Keratinocyte (primary cell): ENCODE measurements around the gene A3GALT2. TPM values are rescaled to one million over a fixed set of nuclear protein-coding genes. Genes with fewer than 3 reads are reported as not detected.
A peak's percentile ranks its signal among the peaks of the same experiment; 100 is the strongest.

Experiments
- DNase-seq: peaks from one replicate; pipeline ENCODE4 v3.0.0-alpha.2; 2011; ENCODE audit warnings: low read depth, missing footprints, low spot score
- FAIRE-seq: peaks from 2 replicates; lab custom pipeline; 2011; peaks lifted over from hg19 to GRCh38; lab: Jason Lieb, UNC
- H2AFZ ChIP-seq: 2 replicates; pipeline ENCODE4 v1.6.0; 2012; ENCODE audit warnings: low read length, control low read depth, inconsistent platforms; ENCODE audit not compliant: control insufficient read depth
- H3K27ac ChIP-seq: 2 replicates; pipeline ENCODE4 v1.5.1; 2011; ENCODE audit warnings: low read length; ENCODE audit not compliant: control insufficient read depth, insufficient read depth
- H3K27me3 ChIP-seq: 3 replicates; pipeline ENCODE4 v1.6.0; 2011; ENCODE audit warnings: low read length; ENCODE audit not compliant: control insufficient read depth, insufficient read depth; ENCODE audit errors: extremely low read depth
- H3K36me3 ChIP-seq, 2 experiments: 2 replicates in 1 of 2; 3 replicates in 1 of 2; pipeline ENCODE4 v1.5.1; 2011; ENCODE audit warnings: low read length in 2 of 2, mild to moderate bottlenecking in 1 of 2; ENCODE audit not compliant: control insufficient read depth in 2 of 2, insufficient read depth in 2 of 2; ENCODE audit errors: extremely low read depth in 1 of 2
- H3K4me1 ChIP-seq: 3 replicates; pipeline ENCODE4 v1.5.1; 2011; ENCODE audit warnings: low read length; ENCODE audit not compliant: control insufficient read depth, insufficient read depth; ENCODE audit errors: extremely low read depth
- H3K4me2 ChIP-seq: 3 replicates; pipeline ENCODE4 v1.6.0; 2011; ENCODE audit warnings: low read depth, low read length; ENCODE audit not compliant: control insufficient read depth, insufficient read depth; ENCODE audit errors: extremely low read depth
- H3K4me3 ChIP-seq, 3 experiments: fragments of 200-600 bp in 1 of 3; sonication (generic) in 1 of 3; 2 replicates in 2 of 3; 3 replicates in 1 of 3; pipeline ENCODE4 v1.5.1; 2011 to 2016; ENCODE audit warnings: low read length in 3 of 3, mild to moderate bottlenecking in 3 of 3, control low read depth in 2 of 3, inconsistent platforms in 1 of 3, low read depth in 1 of 3, mixed read lengths in 1 of 3, mixed run types in 1 of 3, moderate library complexity in 1 of 3; ENCODE audit not compliant: control insufficient read depth in 2 of 3, insufficient read depth in 2 of 3; ENCODE audit errors: extremely low read depth in 1 of 3
- H3K79me2 ChIP-seq: 2 replicates; pipeline ENCODE4 v1.6.0; 2012; ENCODE audit warnings: low read length; ENCODE audit not compliant: control insufficient read depth, insufficient read depth
- H3K9ac ChIP-seq: 3 replicates; pipeline ENCODE4 v1.6.0; 2011; ENCODE audit warnings: low read length; ENCODE audit not compliant: control insufficient read depth, insufficient read depth; ENCODE audit errors: extremely low read depth
- H3K9me1 ChIP-seq: 3 replicates; pipeline ENCODE4 v1.6.0; 2011; ENCODE audit warnings: low read length; ENCODE audit not compliant: control insufficient read depth, insufficient read depth; ENCODE audit errors: extremely low read depth
- H3K9me3 ChIP-seq: 2 replicates; pipeline ENCODE4 v1.5.1; 2012; ENCODE audit warnings: low read depth, low read length; ENCODE audit not compliant: control insufficient read depth
- H4K20me1 ChIP-seq: 3 replicates; pipeline ENCODE4 v1.6.0; 2011; ENCODE audit warnings: low read length; ENCODE audit not compliant: control insufficient read depth, insufficient read depth; ENCODE audit errors: extremely low read depth
- EZH2 ChIP-seq: IDR thresholded peaks from one replicate; pipeline ENCODE4 v1.6.1; 2012; ENCODE audit warnings: inconsistent platforms, mild to moderate bottlenecking, low read length, moderate library complexity
- dilution Hi-C: fragments of 300-500 bp; cut with MboI; formaldehyde crosslinking; loops from one replicate; pipeline ENCODE4 v1.7.0; 2020; ENCODE audit warnings: low sequenced_read_pairs; ENCODE audit not compliant: extremely low pct_ligation_motif_present
- polyA plus RNA-seq, 5 experiments: library from polyadenylated mRNA; depleted of rRNA in 3 of 5; stranded (reverse) in 3 of 5; stranded (forward) in 1 of 5; unstranded in 1 of 5; fragments of >200 nt; gene quantifications; 1 replicate in 1 of 5; 2 replicates in 3 of 5; 3 replicates in 1 of 5; pipeline versions ENCODE4 v1.2.1 to v1.2.3, GENCODE V29; 2011 to 2012; ENCODE audit warnings: missing spikeins in 2 of 5, low read depth in 1 of 5, low replicate concordance in 1 of 5
- TF ChIP-seq, protein P1 (sequence below), 3 experiments: IDR thresholded peaks in 1 of 3; conservative IDR thresholded peaks in 1 of 3; optimal IDR thresholded peaks in 1 of 3; 2 replicates in 2 of 3; 3 replicates in 1 of 3; pipeline versions ENCODE3 to v1.5.1; 2011; ENCODE audit warnings: low read length in 3 of 3, mild to moderate bottlenecking in 3 of 3, moderate library complexity in 2 of 3, control low read depth in 1 of 3, inconsistent platforms in 1 of 3; ENCODE audit not compliant: insufficient read depth in 2 of 3; ENCODE audit errors: extremely low read depth in 1 of 3

The A3GALT2 gene
- polyA plus RNA-seq, 1 donor (not counting 4 experiments of a cell fraction or from before 2014, with no cell fraction given) = not detected

- Histone ChIP-seq H3K4me1 (peaks cover 58% of the 10 kb centered on the region), H3K4me2 (no peak overlapping the region), H3K36me3 (peaks cover 29 to 43% of the 10 kb centered on the region in 2 experiments), H2AFZ (no peak overlapping the region), H3K9ac (no peak overlapping the region), H4K20me1 (peaks cover 68% of the 10 kb centered on the region), H3K79me2 (peaks cover 96% of the 10 kb centered on the region), H3K4me3 (no peak overlapping the region), H3K27ac (no peak overlapping the region), H3K9me3 (no peaks in the 10 kb centered on the region), H3K9me1 (peaks cover 7% of the 10 kb centered on the region), H3K27me3 (no peaks in the 10 kb centered on the region)
- FAIRE-seq = no peak
- dilution Hi-C loops = no loop called here
- no peak for DNase-seq
- TF ChIP-seq, protein P1, sequence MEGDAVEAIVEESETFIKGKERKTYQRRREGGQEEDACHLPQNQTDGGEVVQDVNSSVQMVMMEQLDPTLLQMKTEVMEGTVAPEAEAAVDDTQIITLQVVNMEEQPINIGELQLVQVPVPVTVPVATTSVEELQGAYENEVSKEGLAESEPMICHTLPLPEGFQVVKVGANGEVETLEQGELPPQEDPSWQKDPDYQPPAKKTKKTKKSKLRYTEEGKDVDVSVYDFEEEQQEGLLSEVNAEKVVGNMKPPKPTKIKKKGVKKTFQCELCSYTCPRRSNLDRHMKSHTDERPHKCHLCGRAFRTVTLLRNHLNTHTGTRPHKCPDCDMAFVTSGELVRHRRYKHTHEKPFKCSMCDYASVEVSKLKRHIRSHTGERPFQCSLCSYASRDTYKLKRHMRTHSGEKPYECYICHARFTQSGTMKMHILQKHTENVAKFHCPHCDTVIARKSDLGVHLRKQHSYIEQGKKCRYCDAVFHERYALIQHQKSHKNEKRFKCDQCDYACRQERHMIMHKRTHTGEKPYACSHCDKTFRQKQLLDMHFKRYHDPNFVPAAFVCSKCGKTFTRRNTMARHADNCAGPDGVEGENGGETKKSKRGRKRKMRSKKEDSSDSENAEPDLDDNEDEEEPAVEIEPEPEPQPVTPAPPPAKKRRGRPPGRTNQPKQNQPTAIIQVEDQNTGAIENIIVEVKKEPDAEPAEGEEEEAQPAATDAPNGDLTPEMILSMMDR (optimal IDR thresholded peaks at IDR 0.05 in 1 of 3, IDR thresholded peaks at IDR 0.05 in 1 of 3, conservative IDR thresholded peaks at IDR 0.05 in 1 of 3; ENCODE audit: extremely low read depth in 1 of 3, insufficient read depth in 2 of 3, low read length in 3 of 3) = no peak
- TF ChIP-seq EZH2 = no peak
Measured at GRCh38 chr1:33336580-33336979, 15.7 kb upstream of the A3GALT2 start.

DNA sequence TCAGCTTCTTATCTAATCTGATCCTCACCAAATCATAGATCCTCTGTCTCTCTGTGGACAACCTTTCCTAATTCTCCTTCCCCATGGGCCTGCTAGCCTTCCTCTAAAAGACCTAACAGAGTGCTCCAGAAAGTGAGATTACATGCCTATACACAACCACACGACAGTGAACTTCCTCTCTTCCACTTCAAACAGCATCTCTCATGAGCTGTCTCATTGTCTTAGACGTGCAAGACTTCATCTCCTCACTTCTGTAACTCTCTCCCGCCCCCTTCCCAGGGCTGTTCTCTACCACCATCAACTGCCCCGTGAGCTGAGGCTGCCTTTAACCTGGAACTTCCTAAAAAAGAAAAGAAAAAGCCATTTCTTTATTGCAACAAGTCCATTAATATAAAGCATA, 14.1 kb upstream of the A3GALT2 start:
- Histone ChIP-seq H3K36me3 (peaks cover 40 to 47% of the 10 kb centered on the region in 2 experiments), H3K27ac (no peak overlapping the region), H3K4me3 (no peak overlapping the region), H3K4me2 (no peak overlapping the region), H3K4me1 (peaks cover 53% of the 10 kb centered on the region), H3K9me1 (no peaks in the 10 kb centered on the region), H3K79me2 (peaks cover 86% of the 10 kb centered on the region), H4K20me1 (peaks cover 58% of the 10 kb centered on the region), H2AFZ (no peak overlapping the region), H3K9ac (no peak overlapping the region), H3K9me3 (no peaks in the 10 kb centered on the region), H3K27me3 (no peaks in the 10 kb centered on the region)
- TF ChIP-seq, protein P1 (optimal IDR thresholded peaks at IDR 0.05 in 1 of 3, IDR thresholded peaks at IDR 0.05 in 1 of 3, conservative IDR thresholded peaks at IDR 0.05 in 1 of 3; ENCODE audit: extremely low read depth in 1 of 3, insufficient read depth in 2 of 3, low read length in 3 of 3) = no peak
- TF ChIP-seq EZH2 = no peak
- no peak for DNase-seq
- peak; percentile 51 for FAIRE-seq
- dilution Hi-C loops = no loop called here
